Activated CD4-positive, alpha-beta T cell treated with anti-CD3 and anti-CD28 coated beads for 36 hours (primary cell): ENCODE data around the gene SSMEM1. TPM values are rescaled to one million over a fixed set of nuclear protein-coding genes. Genes with fewer than 3 reads are reported as not detected.
"Not testable (repeated sequence)": the region's sequence is repeated elsewhere in the genome, so short reads cannot be mapped to it uniquely, and the experiment has no call there.

ENCODE experiments used
- ATAC-seq: fragments of 200-7000 bp; cut with Tn5 transposase; one replicate; pipeline ENCODE4 v1.10.0; 2021; ENCODE audit warnings: mild to moderate bottlenecking, moderate library complexity
- CTCF ChIA-PET: fragments of 350-600 bp; sonication (Branson Sonifier 250); formaldehyde crosslinking; loops from one replicate; lab custom pipeline; 2021; ENCODE audit warnings: antibody characterized with exemption; lab: Charles Lee
- POLR2A ChIA-PET: fragments of 350-600 bp; sonication (Branson Sonifier 250); formaldehyde crosslinking; loops from one replicate; lab custom pipeline; 2021; ENCODE audit warnings: antibody characterized with exemption, inconsistent platforms; lab: Charles Lee
- DNase-seq: peaks from one replicate; pipeline ENCODE4 v3.0.0-alpha.2; 2020
- H3K27ac Mint-ChIP-seq: one replicate; pipeline ENCODE4 v1.8.0; 2021; ENCODE audit warnings: mixed read lengths
- H3K27me3 Mint-ChIP-seq: one replicate; pipeline ENCODE4 v1.8.0; 2021; ENCODE audit warnings: mixed read lengths
- H3K36me3 Mint-ChIP-seq: one replicate; pipeline ENCODE4 v1.8.0; 2021; ENCODE audit warnings: low read depth, mixed read lengths
- H3K4me1 Mint-ChIP-seq: one replicate; pipeline ENCODE4 v1.8.0; 2021; ENCODE audit warnings: mixed read lengths
- H3K4me3 Mint-ChIP-seq: one replicate; pipeline ENCODE4 v1.8.0; 2021; ENCODE audit warnings: mild to moderate bottlenecking, moderate library complexity, mixed read lengths
- H3K9me3 Mint-ChIP-seq: one replicate; pipeline ENCODE4 v1.8.0; 2021; ENCODE audit warnings: low read depth, mixed read lengths
- intact Hi-C, 2 experiments: fragments of 100-400 bp; cut with DNase I in 1 of 2; cut with micrococcal nuclease in 1 of 2; formaldehyde crosslinking; loops; one replicate each; pipeline versions ENCODE4 v1.14.2 to v1.15.1; 2022 to 2024; cut with DNase I, micrococcal nuclease
- total RNA-seq, 2 experiments: library from RNA; stranded (reverse); gene quantifications; one replicate each; pipeline ENCODE4 v1.2.3, GENCODE V29; 2021

The SSMEM1 gene
- total RNA-seq, 2 experiments from 2014 or later: not detected

DNA sequence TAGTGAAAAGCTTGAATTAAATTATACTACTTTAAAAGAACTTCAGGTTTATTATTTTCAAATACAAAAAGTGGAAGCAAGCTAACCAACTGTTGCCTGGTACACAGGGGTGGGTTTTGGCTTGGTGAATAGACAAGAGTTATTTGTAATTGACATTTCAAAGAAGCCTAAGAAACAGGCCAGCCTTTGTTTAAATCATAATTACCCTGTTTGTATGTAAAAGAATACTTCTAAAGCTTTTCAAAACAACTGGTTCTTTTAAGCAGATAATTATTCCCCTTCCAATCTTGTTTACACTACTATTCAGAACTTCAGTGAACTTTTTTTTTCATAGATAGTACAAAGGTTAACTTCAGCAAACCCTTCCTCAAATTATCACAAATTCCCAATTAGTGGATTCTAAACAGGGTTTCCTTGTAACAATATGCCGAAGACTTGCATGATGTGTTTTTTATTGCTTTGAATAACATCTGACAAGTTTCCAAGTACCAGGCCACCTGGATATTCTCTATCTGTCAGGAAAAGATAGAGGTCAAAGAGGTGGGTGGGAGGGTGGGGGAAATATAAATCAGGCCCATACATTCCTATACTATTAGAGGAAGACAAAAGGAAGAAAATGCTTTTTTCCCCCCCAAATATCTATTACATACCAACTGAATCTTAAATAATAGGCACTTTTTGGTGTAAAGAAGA is 20.4 kb downstream of the SSMEM1 start:
- Mint-ChIP-seq H3K27me3 (no peaks in the 10 kb centered on the region), H3K27ac (no peak overlapping the region), H3K9me3 (no peaks in the 10 kb centered on the region), H3K36me3 (no peaks in the 10 kb centered on the region), H3K4me3 (no peak overlapping the region), H3K4me1 (no peaks in the 10 kb centered on the region)
- ATAC-seq (no peak), DNase-seq (no peak)
- intact Hi-C loops: no loop called here
- CTCF ChIA-PET: interaction anchor here (0.6 kb wide), 1 partner anchor 389 kb away, joined by 3 read pairs; no protein-coding TSS in a partner anchor
- POLR2A ChIA-PET: no interaction called here

DNA sequence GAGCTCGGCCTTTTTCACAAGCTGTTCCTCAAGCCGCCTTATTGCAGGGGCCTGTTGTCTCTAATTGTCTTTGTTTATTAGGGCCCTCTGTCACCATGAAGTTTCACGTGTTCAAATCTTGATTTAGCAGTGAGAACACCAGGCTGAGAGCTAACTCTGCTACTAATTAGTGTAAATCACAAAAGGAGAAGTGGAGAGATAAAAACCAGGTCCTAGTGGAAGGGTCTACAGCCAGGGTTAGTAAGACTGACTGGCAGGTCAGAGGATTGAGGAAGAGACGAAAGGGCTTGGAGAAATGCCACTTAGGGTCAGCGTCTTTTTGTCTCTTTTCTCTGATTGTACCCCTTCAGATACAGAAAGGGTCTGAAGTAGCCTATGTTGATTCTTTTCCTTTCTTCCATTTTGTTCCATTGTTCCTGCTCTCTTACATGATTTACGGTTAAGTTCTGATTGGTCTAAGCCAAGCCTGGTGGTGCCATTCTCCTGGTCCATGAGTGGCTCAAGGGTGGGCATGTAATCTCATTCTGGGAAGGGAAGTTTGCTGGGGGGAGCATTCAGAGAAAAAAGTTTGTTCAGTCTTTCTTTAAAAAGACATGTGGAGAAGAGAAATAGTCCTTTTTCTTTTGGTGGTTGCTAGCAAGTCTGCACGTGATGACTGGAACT is 21.3 kb downstream of the SSMEM1 start:
- DNase-seq (no peak), ATAC-seq (no peak)
- H3K4me3 Mint-ChIP-seq: no peak overlapping the region
- no peak overlapping the region for H3K27ac Mint-ChIP-seq
- ChIA-PET CTCF (no interaction called here), POLR2A (no interaction called here)
- H3K27me3 Mint-ChIP-seq: no peaks in the 10 kb centered on the region
- H3K9me3 Mint-ChIP-seq: no peaks in the 10 kb centered on the region
- no peaks in the 10 kb centered on the region for H3K4me1 Mint-ChIP-seq
- no peaks in the 10 kb centered on the region for H3K36me3 Mint-ChIP-seq
- intact Hi-C loops: no loop called here

DNA sequence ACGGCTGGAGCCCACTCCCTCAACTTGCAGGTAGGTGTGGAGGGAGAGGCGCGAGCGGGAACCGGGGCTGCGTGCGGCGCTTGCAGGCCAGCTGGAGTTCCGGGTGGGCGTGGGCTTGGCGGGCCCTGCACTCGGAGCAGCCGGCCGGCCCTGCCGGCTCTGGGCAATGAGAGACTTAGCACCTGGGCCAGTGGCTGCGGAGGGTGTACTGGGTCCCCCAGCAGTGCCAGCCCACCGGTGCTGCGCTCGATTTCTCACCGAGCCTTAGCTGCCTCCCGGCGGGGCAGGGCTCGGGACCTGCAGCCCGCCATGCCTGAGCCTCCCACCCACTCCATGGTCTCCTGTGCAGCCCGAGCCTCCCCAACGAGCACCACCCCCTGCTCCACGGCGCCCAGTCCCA is 22.3 kb downstream of the SSMEM1 start:
- POLR2A ChIA-PET, H3K4me3 Mint-ChIP-seq, H3K9me3 Mint-ChIP-seq, intact Hi-C loops, H3K36me3 Mint-ChIP-seq, ATAC-seq, H3K4me1 Mint-ChIP-seq, DNase-seq, CTCF ChIA-PET, H3K27ac Mint-ChIP-seq, H3K27me3 Mint-ChIP-seq: not testable (repeated sequence)

GRCh38 chr7:130231792-130232191 is 24.1 kb downstream of the SSMEM1 start:
- intact Hi-C loops: no loop called here
- no peak for ATAC-seq
- POLR2A ChIA-PET: no interaction called here
- Mint-ChIP-seq H3K27me3 (no peaks in the 10 kb centered on the region), H3K4me1 (no peaks in the 10 kb centered on the region), H3K36me3 (no peaks in the 10 kb centered on the region), H3K4me3 (no peak overlapping the region), H3K27ac (no peak overlapping the region), H3K9me3 (no peaks in the 10 kb centered on the region)
- CTCF ChIA-PET: no interaction called here
- DNase-seq: no peak

DNA sequence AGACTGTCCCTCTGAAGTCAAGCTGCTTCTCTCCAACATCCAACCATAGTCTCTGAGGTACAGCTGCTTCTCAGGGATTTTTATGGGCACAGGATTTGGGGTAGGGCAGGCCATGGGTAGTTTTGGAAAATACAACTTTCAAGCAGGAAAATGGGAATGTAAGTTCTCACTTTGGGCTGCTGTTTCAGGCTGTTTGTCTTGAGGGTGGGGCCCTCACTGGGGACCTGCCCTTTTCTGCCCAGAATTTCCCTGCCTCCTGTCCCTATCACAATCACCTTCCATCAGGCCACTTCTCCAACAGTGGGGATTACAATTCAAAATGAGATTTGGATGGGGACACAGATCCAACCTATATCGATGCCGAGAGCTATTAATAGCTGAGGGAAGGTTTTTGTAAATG is 24.5 kb downstream of the SSMEM1 start:
- Mint-ChIP-seq H3K27ac (no peak overlapping the region), H3K36me3 (no peaks in the 10 kb centered on the region), H3K27me3 (no peaks in the 10 kb centered on the region), H3K4me3 (no peak overlapping the region), H3K9me3 (no peaks in the 10 kb centered on the region), H3K4me1 (no peaks in the 10 kb centered on the region)
- ATAC-seq (no peak), DNase-seq (no peak)
- ChIA-PET POLR2A (no interaction called here), CTCF (no interaction called here)
- intact Hi-C loops: no loop called here

GRCh38 chr7:130234078-130234477 is 26.4 kb downstream of the SSMEM1 start:
- POLR2A ChIA-PET: no interaction called here

GRCh38 chr7:130236361-130236760 is 28.7 kb downstream of the SSMEM1 start:
- H3K4me3 Mint-ChIP-seq, H3K9me3 Mint-ChIP-seq, H3K27ac Mint-ChIP-seq, DNase-seq, ATAC-seq, H3K27me3 Mint-ChIP-seq, H3K36me3 Mint-ChIP-seq, intact Hi-C loops, H3K4me1 Mint-ChIP-seq: not testable (repeated sequence)
- ChIA-PET POLR2A (interaction anchor here (0.6 kb wide), 1 partner anchor 15 kb away, joined by 3 read pairs; no protein-coding TSS in a partner anchor), CTCF (interaction anchor here (1.1 kb wide), 1 partner anchor 9 kb away, joined by 3 read pairs; no protein-coding TSS in a partner anchor)

More at GRCh38 chr7:130234078-130234477, 26.4 kb downstream of the SSMEM1 start:
- DNase-seq: no peak
- no peak for ATAC-seq
- H3K27me3 Mint-ChIP-seq: no peaks in the 10 kb centered on the region
- no peaks in the 10 kb centered on the region for H3K9me3 Mint-ChIP-seq
- H3K4me1 Mint-ChIP-seq: no peaks in the 10 kb centered on the region
- CTCF ChIA-PET: no interaction called here
- H3K4me3 Mint-ChIP-seq: no peak overlapping the region
- no peak overlapping the region for H3K27ac Mint-ChIP-seq
- H3K36me3 Mint-ChIP-seq: no peaks in the 10 kb centered on the region
- intact Hi-C loops: no loop called here

GRCh38 chr7:130240240-130240639 is 32.6 kb downstream of the SSMEM1 start:
- POLR2A ChIA-PET: no interaction called here

GRCh38 chr7:130242198-130243014 is 34.7 kb downstream of the SSMEM1 start:
- intact Hi-C loops: loop anchor here (1.0 to 10.0 kb wide), 11 partner anchors 34 to 590 kb away; partner anchors contain the start of gene KLHDC10 (in 1 of the 2)
- ChIA-PET CTCF (interaction anchor here (0.7 to 3.2 kb wide), 7 partner anchors 27 to 589 kb away, joined by 3 to 12 read pairs (median 7); no protein-coding TSS in a partner anchor), POLR2A (no interaction called here)
- Mint-ChIP-seq H3K27me3 (no peaks in the 10 kb centered on the region), H3K9me3 (peaks cover 2% of the 10 kb centered on the region), H3K27ac (no peak overlapping the region), H3K4me3 (no peak overlapping the region), H3K36me3 (no peaks in the 10 kb centered on the region), H3K4me1 (peaks cover 15% of the 10 kb centered on the region)
- peak; percentile 90 for ATAC-seq
- DNase-seq: peak; percentile 81

More at GRCh38 chr7:130240240-130240639, 32.6 kb downstream of the SSMEM1 start:
- intact Hi-C loops: loop anchor here in 1 of 2 experiments (5.0 to 10.0 kb wide), 2 partner anchors 247 to 485 kb away; no protein-coding TSS in a partner anchor
- no peak for ATAC-seq
- Mint-ChIP-seq H3K9me3 (no peaks in the 10 kb centered on the region), H3K4me3 (no peak overlapping the region), H3K4me1 (peaks cover 15% of the 10 kb centered on the region), H3K27me3 (no peaks in the 10 kb centered on the region), H3K36me3 (no peaks in the 10 kb centered on the region), H3K27ac (no peak overlapping the region)
- CTCF ChIA-PET: interaction anchor here (0.6 to 0.8 kb wide), 3 partner anchors 43 to 522 kb away, joined by 3 read pairs; no protein-coding TSS in a partner anchor
- no peak for DNase-seq

DNA sequence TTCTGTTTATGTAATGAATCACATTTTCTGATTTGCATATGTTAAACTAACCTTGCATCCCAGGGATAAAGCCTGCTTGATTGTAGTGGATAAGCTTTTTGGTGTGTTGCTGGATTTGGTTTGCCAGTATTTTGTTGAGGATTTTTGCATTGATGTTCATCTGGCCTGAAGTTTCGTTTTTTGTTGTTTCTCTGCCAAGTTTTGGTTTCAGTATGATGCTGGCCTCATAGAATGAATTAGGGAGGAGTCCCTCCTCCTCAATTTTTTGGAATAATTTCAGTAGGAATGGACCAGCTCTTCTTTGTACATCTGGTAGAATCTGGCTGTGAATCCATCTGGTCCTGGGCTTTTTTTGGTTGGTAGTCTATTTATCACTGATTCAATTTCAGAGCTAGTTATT is 35.8 kb downstream of the SSMEM1 start:
- peak overlapping the region; percentile 47 for H3K27ac Mint-ChIP-seq
- H3K36me3 Mint-ChIP-seq, ATAC-seq, H3K27me3 Mint-ChIP-seq, DNase-seq, H3K9me3 Mint-ChIP-seq, H3K4me3 Mint-ChIP-seq, POLR2A ChIA-PET: not testable (repeated sequence)
- H3K4me1 Mint-ChIP-seq: peaks cover 15% of the 10 kb centered on the region
- intact Hi-C loops: loop anchor here (2.0 to 10.0 kb wide), 7 partner anchors 33 to 589 kb away; partner anchors contain the start of gene KLHDC10 (in 1 of the 2)
- CTCF ChIA-PET: interaction anchor here (0.7 to 3.2 kb wide), 14 partner anchors 14 to 588 kb away, joined by 3 to 9 read pairs (median 3); partner anchors contain the start of gene TMEM209

GRCh38 chr7:130246491-130246890 is 38.8 kb downstream of the SSMEM1 start:
- H3K4me1 Mint-ChIP-seq: peaks cover 15% of the 10 kb centered on the region
- intact Hi-C loops: loop anchor here in 1 of 2 experiments (10.0 kb wide), 1 partner anchor 478 kb away; no protein-coding TSS in a partner anchor
- POLR2A ChIA-PET, DNase-seq, H3K4me3 Mint-ChIP-seq, ATAC-seq, H3K9me3 Mint-ChIP-seq, H3K27ac Mint-ChIP-seq, H3K27me3 Mint-ChIP-seq, CTCF ChIA-PET, H3K36me3 Mint-ChIP-seq: not testable (repeated sequence)
